ENCODE measurements around the gene SLC2A13.

- no peak for TF ChIP-seq CTCF (conservative IDR thresholded peaks at IDR 0.05)
- no peak for TF ChIP-seq EZH2 (IDR thresholded peaks at IDR 0.05; ENCODE audit: low read depth)
Measured at GRCh38 chr12:39875721-39876120, 230.2 kb downstream of the SLC2A13 start.
